NT2/D1 (cell line): Measurements from ENCODE around the gene RXYLT1.

Experiments
- DNase-seq: peaks from one replicate; pipeline ENCODE4 v3.0.0-alpha.2; 2011; ENCODE audit warnings: low read depth, low spot score
- H3K27me3 ChIP-seq: 2 replicates; pipeline ENCODE4 v1.6.0; 2011; ENCODE audit warnings: mild to moderate bottlenecking; ENCODE audit not compliant: insufficient read length, insufficient read depth
- H3K36me3 ChIP-seq: 2 replicates; pipeline ENCODE4 v1.6.1; 2011; ENCODE audit warnings: mild to moderate bottlenecking, low read length, mixed read lengths; ENCODE audit not compliant: insufficient read depth, insufficient read length
- H3K4me1 ChIP-seq: 2 replicates; pipeline ENCODE4 v1.5.1; 2011; ENCODE audit not compliant: insufficient read depth, insufficient read length
- H3K4me3 ChIP-seq: 2 replicates; pipeline ENCODE4 v1.5.1; 2011; ENCODE audit warnings: low read depth; ENCODE audit not compliant: insufficient read length
- H3K9ac ChIP-seq: 2 replicates; pipeline ENCODE4 v1.6.0; 2011; ENCODE audit warnings: low read depth; ENCODE audit not compliant: insufficient read length
- H3K9me3 ChIP-seq: 2 replicates; pipeline ENCODE4 v1.5.1; 2011; ENCODE audit warnings: mild to moderate bottlenecking, low read length; ENCODE audit not compliant: insufficient read depth
- SUZ12 ChIP-seq: IDR thresholded peaks from 2 replicates; pipeline ENCODE4 v1.6.1; 2011; ENCODE audit not compliant: insufficient read length, insufficient read depth; ENCODE audit errors: extremely low read depth
- YY1 ChIP-seq: IDR thresholded peaks from 2 replicates; pipeline ENCODE4 v1.6.1; 2011; ENCODE audit not compliant: insufficient read length, insufficient read depth
- ZNF274 ChIP-seq: IDR thresholded peaks from 2 replicates; pipeline ENCODE4 v1.6.1; 2011; ENCODE audit warnings: mild to moderate bottlenecking, low read depth, low read length

Gene RXYLT1

DNA sequence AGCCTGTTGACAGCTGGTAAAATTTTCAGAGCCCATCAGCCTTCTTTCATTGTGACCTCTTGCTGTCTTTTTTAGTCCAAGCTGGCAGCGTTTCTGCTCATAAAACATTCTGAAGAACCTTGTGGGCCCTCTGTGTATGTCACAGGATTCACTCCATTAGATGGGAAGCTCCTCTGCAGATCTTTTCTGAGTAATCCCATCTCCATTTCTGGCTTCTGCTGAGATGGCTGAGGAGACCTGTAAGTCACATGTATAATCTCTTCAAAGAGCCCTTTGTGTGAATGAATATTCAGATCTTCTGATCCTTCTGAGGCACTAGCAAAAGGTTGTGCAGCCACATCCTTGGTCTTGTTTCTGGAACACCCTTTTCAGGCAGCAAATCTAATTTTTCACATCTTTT is 2.8 kb downstream of the RXYLT1 start:
- TF ChIP-seq ZNF274 = no peak
- no peak for TF ChIP-seq YY1
- TF ChIP-seq SUZ12 = no peak
- H3K36me3 ChIP-seq = peaks cover 61% of the 10 kb centered on the region
- DNase-seq = no peak
- peaks cover 4% of the 10 kb centered on the region for H3K27me3 ChIP-seq
- no peaks in the 10 kb centered on the region for H3K4me1 ChIP-seq
- no peak overlapping the region for H3K9ac ChIP-seq
- no peaks in the 10 kb centered on the region for H3K9me3 ChIP-seq
- H3K4me3 ChIP-seq = no peak overlapping the region

DNA sequence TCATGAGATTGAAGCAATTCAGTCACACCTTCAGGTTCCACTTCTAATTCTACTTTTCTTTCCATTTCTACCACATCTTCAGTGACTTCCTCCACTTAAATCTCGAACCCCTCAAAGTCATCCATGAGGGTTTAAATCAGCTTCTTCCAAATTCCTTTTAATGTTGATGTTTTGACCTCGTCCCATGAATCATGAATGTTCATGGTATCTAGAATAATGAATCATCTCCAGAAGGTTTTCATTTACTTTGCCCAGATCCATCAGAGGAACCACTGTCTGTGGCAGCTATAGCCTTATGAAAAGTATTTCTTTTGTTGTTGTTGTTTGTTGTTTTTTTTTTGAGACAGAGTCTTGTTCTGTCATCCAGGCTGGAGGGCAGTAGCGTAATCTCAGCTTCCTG is 7.6 kb downstream of the RXYLT1 start:
- H3K9me3 ChIP-seq = no peaks in the 10 kb centered on the region
- no peaks in the 10 kb centered on the region for H3K27me3 ChIP-seq
- no peak for TF ChIP-seq ZNF274
- no peak for TF ChIP-seq SUZ12
- no peak for TF ChIP-seq YY1
- H3K36me3 ChIP-seq = peaks cover 89% of the 10 kb centered on the region
- DNase-seq = no peak
- H3K9ac ChIP-seq = no peak overlapping the region
- no peak overlapping the region for H3K4me3 ChIP-seq
- H3K4me1 ChIP-seq = no peaks in the 10 kb centered on the region

DNA sequence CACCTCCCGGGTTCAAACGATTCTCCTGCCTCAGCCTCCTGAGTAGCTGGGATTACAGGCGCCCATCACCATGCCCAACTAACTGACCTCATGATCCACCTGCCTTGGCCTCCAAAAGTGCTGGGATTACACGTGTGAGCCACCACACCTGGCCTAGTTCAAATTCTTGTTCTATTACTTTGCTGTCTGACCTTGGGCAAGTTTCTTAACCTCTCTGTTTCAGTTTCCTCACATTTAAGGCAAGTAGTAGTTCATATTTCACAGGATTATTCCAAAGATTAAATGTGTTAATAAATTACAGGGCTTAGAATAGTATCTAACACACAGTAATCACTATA is 10.9 kb downstream of the RXYLT1 start:
- no peak for DNase-seq
- peaks cover 71% of the 10 kb centered on the region for H3K36me3 ChIP-seq
- no peak overlapping the region for H3K9ac ChIP-seq
- no peaks in the 10 kb centered on the region for H3K4me1 ChIP-seq
- no peaks in the 10 kb centered on the region for H3K27me3 ChIP-seq
- no peak for TF ChIP-seq YY1
- TF ChIP-seq SUZ12 = no peak
- H3K9me3 ChIP-seq = no peaks in the 10 kb centered on the region
- no peak overlapping the region for H3K4me3 ChIP-seq

DNA sequence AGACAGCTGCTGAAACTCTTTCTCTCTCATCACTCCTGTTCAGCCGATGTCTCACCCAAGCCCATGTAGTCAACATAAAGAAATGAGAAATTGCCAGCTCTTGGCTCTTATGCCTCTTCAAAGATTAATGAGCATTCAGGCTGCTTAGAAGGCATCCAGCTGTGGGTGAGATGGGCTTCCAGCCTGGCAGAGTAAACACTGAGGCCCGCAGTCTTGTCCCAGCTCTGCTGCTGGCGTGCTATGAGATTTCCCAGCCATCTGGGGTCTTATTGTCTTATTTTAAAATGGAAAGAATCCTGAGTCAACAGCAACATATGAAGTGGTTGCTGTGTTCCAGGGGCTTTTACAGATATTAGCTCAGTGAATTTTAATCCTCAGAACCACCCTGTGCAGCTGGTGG is 12.6 kb downstream of the RXYLT1 start:
- DNase-seq = no peak
- Histone ChIP-seq H3K9me3 (no peaks in the 10 kb centered on the region), H3K27me3 (no peaks in the 10 kb centered on the region), H3K36me3 (peaks cover 53% of the 10 kb centered on the region), H3K4me3 (no peak overlapping the region), H3K4me1 (no peaks in the 10 kb centered on the region), H3K9ac (no peak overlapping the region)
- TF ChIP-seq SUZ12 = no peak
- TF ChIP-seq ZNF274 = no peak
- TF ChIP-seq YY1 = no peak

DNA sequence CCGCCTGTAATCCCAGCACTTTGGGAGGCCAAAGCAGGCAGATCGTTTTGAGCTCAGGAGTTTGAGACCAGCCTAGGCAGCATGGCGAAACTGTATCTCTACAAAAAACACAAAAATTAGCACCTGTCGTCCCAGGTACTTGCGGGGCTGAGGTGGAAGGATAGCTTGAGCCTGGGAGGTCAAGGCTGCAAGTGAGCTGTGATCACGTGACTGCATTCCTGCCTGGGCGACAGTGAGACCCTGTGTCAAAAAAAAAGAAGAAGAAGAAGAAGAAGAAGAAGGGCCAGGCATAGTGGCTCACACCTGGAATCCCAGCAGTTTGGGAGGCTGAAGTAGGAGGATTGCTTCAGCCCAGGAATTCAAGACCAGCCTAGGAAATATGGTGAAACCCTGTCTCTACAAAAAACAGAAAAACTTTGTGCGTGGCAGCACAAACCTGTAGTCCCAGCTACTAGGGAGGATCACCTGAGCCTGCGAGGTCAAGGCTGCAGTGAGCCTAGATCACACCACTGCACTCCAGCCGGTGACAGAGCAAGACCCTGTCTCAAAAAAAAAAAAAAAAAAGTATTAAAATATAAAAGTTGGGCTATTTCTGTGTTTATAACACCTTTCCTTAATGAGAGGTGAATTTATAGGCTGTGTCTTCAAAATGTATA is 15.5 kb downstream of the RXYLT1 start:
- Histone ChIP-seq H3K4me3 (no peak overlapping the region), H3K27me3 (no peaks in the 10 kb centered on the region), H3K4me1 (no peaks in the 10 kb centered on the region), H3K36me3 (peaks cover 32% of the 10 kb centered on the region), H3K9ac (no peak overlapping the region), H3K9me3 (no peaks in the 10 kb centered on the region)
- DNase-seq = no peak
- no peak for TF ChIP-seq SUZ12
- no peak for TF ChIP-seq ZNF274
- TF ChIP-seq YY1 = no peak

DNA sequence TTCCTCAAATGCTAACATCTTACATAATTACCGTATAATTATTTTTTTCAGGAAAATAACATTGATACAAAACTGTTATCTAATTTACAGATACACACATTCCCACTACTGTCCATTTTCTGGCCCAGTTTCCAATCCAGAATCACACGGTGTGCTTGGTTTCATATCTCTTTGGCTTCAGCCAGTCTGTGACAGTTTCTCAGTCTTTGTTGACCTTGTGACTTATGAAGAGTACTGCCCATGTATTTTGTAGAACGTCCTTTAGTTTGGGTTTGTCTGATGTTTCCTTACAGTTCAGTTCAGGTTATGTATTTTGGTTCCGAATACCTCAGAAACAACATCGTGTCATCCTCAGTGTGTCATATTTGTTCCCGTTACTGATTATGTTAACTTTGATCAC is 16.2 kb downstream of the RXYLT1 start:
- Histone ChIP-seq H3K9me3 (no peaks in the 10 kb centered on the region), H3K9ac (no peak overlapping the region), H3K27me3 (no peaks in the 10 kb centered on the region), H3K4me3 (no peak overlapping the region), H3K36me3 (peaks cover 25% of the 10 kb centered on the region), H3K4me1 (no peaks in the 10 kb centered on the region)
- no peak for TF ChIP-seq YY1
- no peak for TF ChIP-seq ZNF274
- no peak for TF ChIP-seq SUZ12
- no peak for DNase-seq

DNA sequence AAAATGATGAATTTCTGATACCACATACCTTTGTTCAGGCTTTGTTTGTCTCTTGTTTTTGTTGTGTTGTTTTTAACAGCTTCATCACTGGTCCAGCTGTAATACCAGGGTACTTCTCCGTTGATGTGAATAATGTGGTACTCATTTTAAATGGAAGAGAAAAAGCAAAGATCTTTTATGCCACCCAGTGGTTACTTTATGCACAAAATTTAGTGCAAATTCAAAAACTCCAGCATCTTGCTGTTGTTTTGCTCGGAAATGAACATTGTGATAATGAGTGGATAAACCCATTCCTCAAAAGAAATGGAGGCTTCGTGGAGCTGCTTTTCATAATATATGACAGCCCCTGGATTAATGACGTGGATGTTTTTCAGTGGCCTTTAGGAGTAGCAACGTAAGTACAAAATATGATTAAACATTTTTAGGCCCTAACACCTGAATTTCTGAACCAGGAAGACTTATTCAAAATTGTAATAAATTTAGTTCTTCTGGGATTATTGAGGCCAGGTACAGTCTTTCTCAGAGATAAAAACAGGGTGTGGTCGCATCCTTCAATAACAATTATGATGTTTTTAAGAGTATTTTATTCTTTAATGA is 22.4 kb downstream of the RXYLT1 start:
- Histone ChIP-seq H3K4me3 (no peak overlapping the region), H3K9ac (no peak overlapping the region), H3K36me3 (peaks cover 28% of the 10 kb centered on the region), H3K27me3 (no peaks in the 10 kb centered on the region), H3K9me3 (no peaks in the 10 kb centered on the region), H3K4me1 (no peaks in the 10 kb centered on the region)
- DNase-seq = no peak
- TF ChIP-seq YY1 = no peak
- TF ChIP-seq SUZ12 = no peak
- TF ChIP-seq ZNF274 = no peak
